Heart left ventricle (tissue), 16 donors: Measurements from ENCODE around the gene IQGAP2. TPM values are rescaled to one million over a fixed set of nuclear protein-coding genes. Genes with fewer than 3 reads are reported as not detected.

Source experiments
- ATAC-seq, 4 donors: fragments of 200-7000 bp; cut with Tn5 transposase; one replicate each; pipeline ENCODE4 v1.9.1; 2020 to 2022; ENCODE audit warnings: moderate library complexity in 4 of 4, mild to moderate bottlenecking in 3 of 4, moderate number of reproducible peaks in 1 of 4
- DNase-seq, 5 donors: peaks; one replicate each; pipeline ENCODE4 v3.0.0-alpha.2; 2020
- H3K27ac ChIP-seq, 12 donors: fragments of 200-600 bp; sonication (generic) in 4 of 12; one replicate each; pipeline versions ENCODE4 v1.5.0 to v1.8.0; 2016 to 2022; ENCODE audit warnings: mild to moderate bottlenecking in 2 of 12
- H3K27me3 ChIP-seq, 9 donors: fragments of 200-600 bp; sonication (generic) in 2 of 9; one replicate each; pipeline versions ENCODE4 v1.5.1 to v1.8.0; 2016 to 2022; ENCODE audit warnings: mild to moderate bottlenecking in 3 of 9
- H3K36me3 ChIP-seq, 9 donors: fragments of 200-600 bp; sonication (generic) in 2 of 9; one replicate each; pipeline versions ENCODE4 v1.5.0 to v1.8.0; 2018 to 2022; ENCODE audit warnings: mild to moderate bottlenecking in 2 of 9
- H3K4me1 ChIP-seq, 12 donors: fragments of 200-600 bp; sonication (generic) in 4 of 12; one replicate each; pipeline versions ENCODE4 v1.5.0 to v1.8.0; 2016 to 2022; ENCODE audit warnings: mild to moderate bottlenecking in 3 of 12
- H3K4me3 ChIP-seq, 12 donors: fragments of 200-600 bp; sonication (generic) in 4 of 12; one replicate each; pipeline versions ENCODE4 v1.5.0 to v1.8.0; 2017 to 2022; ENCODE audit warnings: mild to moderate bottlenecking in 9 of 12, moderate library complexity in 4 of 12
- H3K9me3 ChIP-seq, 12 donors: fragments of 200-600 bp; sonication (generic) in 4 of 12; one replicate each; pipeline versions ENCODE4 v1.5.0 to v1.8.0; 2016 to 2022; ENCODE audit warnings: mild to moderate bottlenecking in 1 of 12
- POLR2A ChIP-seq, 2 donors: fragments of 450-650 bp; IDR thresholded peaks; one replicate each; pipeline ENCODE4 v1.6.1; 2017; ENCODE audit warnings: antibody characterized with exemption in 2 of 2, mild to moderate bottlenecking in 2 of 2, moderate library complexity in 2 of 2
- WGBS, 4 donors: extraction: QIAGEN DNeasy Blood & Tissue Kit in 2 of 4; methylation state at CpG; one replicate each; pipeline versions ENCODE4 v1.1.5 to v1.1.7; 2013 to 2018; 5-methylcytosine and 5-hydroxymethylcytosine counted together
- intact Hi-C, 10 donors: fragments of 100-400 bp; cut with DNase I; formaldehyde crosslinking; loops; one replicate each; pipeline versions ENCODE4 v1.11.1 to v1.14.2; 2022
- polyA plus RNA-seq, 2 donors: library from polyadenylated mRNA; stranded (reverse); fragments of 200-250 nt; gene quantifications; one replicate each; pipeline ENCODE4 v1.2.3, GENCODE V29; 2013
- total RNA-seq, 9 donors: library from RNA; depleted of rRNA in 2 of 9; stranded (reverse); fragments of >200 nt in 2 of 9; fragmentation: NEBNext Ultra II Directional in 3 of 9; extraction: Animal tissue kit (Norgen Biotek cat#: 25700) in 3 of 9; gene quantifications; one replicate each; pipeline versions ENCODE4 v1.1.0 to v1.2.4, GENCODE V29; 2016 to 2023
- TF ChIP-seq, protein P1 (sequence below), 12 donors: fragments of 200-600 bp; sonication (generic) in 4 of 12; IDR thresholded peaks; one replicate each; pipeline versions ENCODE4 v1.5.0 to v1.8.0; 2018 to 2022; ENCODE audit warnings: antibody characterized with exemption in 12 of 12, mild to moderate bottlenecking in 5 of 12
- donor health status: ischemic (EF 13 %, LVEDD 7.1; RV severe dilation, severe dysfunction).
- donor health status: healthy with polysubstance abuse.
- donor health status: DM: no; HTN: yes; CAD: no.
- donor health status: DM: no; HTN: no; CAD: no.
- donor health status: ischemic (EF 25% LVEDD 6.9; RV normal size, moderate dysfunction).
- donor health status: ischemic (EF 25% LVEDD 5.7; RV mildly dilated, moderate dysfunction).
- donor health status: healthy.
- donor health status: DM: yes; HTN: yes; CAD: no.
- donor health status: ischemic (EF 35%, LVEDD 5.7; RV mildly dilated, moderate dysfunction).
- donor health status: nonischemic (EF 11% LVEDD 7.7; RV severe dilation, severe dysfunction).
- donor health status: DM: yes; HTN: yes; CAD: no.
- donor health status: PGD.
- donor health status: ischemic (EF 29% LVEDD 5.4; RV normal size, mild dysfunction).
- donor health status: nonischemic (EF 23%, LVEDD 6.1; RV moderate dilation, normal function).

IQGAP2 gene
- total and polyA plus RNA-seq, 11 donors: 1.7 to 35.4 (median 6.1) TPM

DNA sequence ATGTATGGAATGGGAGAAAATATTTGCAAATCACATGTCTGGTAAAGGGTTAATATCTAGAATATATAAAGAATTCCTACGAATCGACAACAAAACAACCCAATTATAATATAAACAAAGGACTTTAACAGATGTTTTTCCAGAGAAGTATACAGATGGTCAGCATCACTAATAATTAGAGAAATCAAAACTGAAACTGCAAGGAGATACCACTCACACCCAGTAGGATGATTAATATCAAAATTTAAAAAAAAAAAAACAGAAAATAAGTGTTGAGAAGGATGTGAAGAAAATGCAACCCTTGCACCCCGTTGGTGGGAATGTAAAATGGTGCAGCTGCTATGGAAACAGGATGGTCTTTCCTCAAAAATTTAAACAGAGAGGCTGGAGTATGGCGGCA is 278.2 kb downstream of the IQGAP2 start:
- H3K4me1 ChIP-seq: peaks cover 0 to 43% (median 9%) of the 10 kb centered on the region in 12 donors
- H3K27me3 ChIP-seq: no peaks in the 10 kb centered on the region
- H3K36me3 ChIP-seq: peaks cover 0 to 34% (median 0%) of the 10 kb centered on the region in 9 donors
- intact Hi-C loops: loop anchor here in 1 of 10 donors (5.0 kb wide), 1 partner anchor 36 kb away; the partner anchor contains the start of gene F2R
- H3K27ac ChIP-seq: peak overlapping the region in 7 of 12 donors; percentile 28 to 61 (median 44)
- no peak for TF ChIP-seq POLR2A (IDR thresholded peaks at IDR 0.05)
- TF ChIP-seq, protein P1, sequence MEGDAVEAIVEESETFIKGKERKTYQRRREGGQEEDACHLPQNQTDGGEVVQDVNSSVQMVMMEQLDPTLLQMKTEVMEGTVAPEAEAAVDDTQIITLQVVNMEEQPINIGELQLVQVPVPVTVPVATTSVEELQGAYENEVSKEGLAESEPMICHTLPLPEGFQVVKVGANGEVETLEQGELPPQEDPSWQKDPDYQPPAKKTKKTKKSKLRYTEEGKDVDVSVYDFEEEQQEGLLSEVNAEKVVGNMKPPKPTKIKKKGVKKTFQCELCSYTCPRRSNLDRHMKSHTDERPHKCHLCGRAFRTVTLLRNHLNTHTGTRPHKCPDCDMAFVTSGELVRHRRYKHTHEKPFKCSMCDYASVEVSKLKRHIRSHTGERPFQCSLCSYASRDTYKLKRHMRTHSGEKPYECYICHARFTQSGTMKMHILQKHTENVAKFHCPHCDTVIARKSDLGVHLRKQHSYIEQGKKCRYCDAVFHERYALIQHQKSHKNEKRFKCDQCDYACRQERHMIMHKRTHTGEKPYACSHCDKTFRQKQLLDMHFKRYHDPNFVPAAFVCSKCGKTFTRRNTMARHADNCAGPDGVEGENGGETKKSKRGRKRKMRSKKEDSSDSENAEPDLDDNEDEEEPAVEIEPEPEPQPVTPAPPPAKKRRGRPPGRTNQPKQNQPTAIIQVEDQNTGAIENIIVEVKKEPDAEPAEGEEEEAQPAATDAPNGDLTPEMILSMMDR (IDR thresholded peaks at IDR 0.05): no peak
- H3K9me3 ChIP-seq: no peaks in the 10 kb centered on the region
- ATAC-seq: no peak
- no peak overlapping the region for H3K4me3 ChIP-seq
- WGBS, 4 donors: 48 to 66% (median 55%) methylated on average over 4 of the region's 4 CpGs
- no peak for DNase-seq

DNA sequence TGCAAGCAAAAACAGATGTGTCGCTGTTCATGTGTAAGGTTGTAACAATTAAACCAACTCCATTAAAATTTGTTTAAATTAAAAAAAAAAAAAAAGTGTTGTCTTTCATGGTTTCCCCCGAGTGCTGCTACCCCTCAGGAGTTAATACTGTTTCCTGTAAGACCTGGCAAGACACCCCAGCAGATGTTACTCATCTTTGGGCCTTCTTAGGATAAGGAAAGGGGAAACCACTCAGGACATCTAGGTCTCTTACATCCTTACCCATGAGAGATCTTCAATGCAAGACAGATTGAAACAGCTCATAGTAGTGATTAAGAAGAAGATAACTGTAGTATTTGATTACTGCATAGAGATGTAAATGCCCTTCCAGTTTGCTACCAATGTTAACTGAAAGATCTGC is 279.3 kb downstream of the IQGAP2 start:
- peak in 1 of 5 donors; percentile 23 for DNase-seq
- H3K27ac ChIP-seq: peak overlapping the region in 8 of 12 donors; percentile 20 to 61 (median 50)
- no peak overlapping the region for H3K4me3 ChIP-seq
- TF ChIP-seq POLR2A (IDR thresholded peaks at IDR 0.05): no peak
- TF ChIP-seq, protein P1 (IDR thresholded peaks at IDR 0.05): no peak
- WGBS, 4 donors: 47 to 59% (median 55%) methylated on average over 2 of the region's 2 CpGs
- intact Hi-C loops: loop anchor here in 1 of 10 donors (5.0 kb wide), 1 partner anchor 35 kb away; the partner anchor contains the start of gene F2R
- H3K27me3 ChIP-seq: no peaks in the 10 kb centered on the region
- H3K9me3 ChIP-seq: no peaks in the 10 kb centered on the region
- H3K36me3 ChIP-seq: peaks cover 0 to 23% (median 0%) of the 10 kb centered on the region in 9 donors
- peaks cover 0 to 43% (median 9%) of the 10 kb centered on the region in 12 donors for H3K4me1 ChIP-seq
- ATAC-seq: peak in 3 of 4 donors; percentile 54 to 78 (median 71)

DNA sequence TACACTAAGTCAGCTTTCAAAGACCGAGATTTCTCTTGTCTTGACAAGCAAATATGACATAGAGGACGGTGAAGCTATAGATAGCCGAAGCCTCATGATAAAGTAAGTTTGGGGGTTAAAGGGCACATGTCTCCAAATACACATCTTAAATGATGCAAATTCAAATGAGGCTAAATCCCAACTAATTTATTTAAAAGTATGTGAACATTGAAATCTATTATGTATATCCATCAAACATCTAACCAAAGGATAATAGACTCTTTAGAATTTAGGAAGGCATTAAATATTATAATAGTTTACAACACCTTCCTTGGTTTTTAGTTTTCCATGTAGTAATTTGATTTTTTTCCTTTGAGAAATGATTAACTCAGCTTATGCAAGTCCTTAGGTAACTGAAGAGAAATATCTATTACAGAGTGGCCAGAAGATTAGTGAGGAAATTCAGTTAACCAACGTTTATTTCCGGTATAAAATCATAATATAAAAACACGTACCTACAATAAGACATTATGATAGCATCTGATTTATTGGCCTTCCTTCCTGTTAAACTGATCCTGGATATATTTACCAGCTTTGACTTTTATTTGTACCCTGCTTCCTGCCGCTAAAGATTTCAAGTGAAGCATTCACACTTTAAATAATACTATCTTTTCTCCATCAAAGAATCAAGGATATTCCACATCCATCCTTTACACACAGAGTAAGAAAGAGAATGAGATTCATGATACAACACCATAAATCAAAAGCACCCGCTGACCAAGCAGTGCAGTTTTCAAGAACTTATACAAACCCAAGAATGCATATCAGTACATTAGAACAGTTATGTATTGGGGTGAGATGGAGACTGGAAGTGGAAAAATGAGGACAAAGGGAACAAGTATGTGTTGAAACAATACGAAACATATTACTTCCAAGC is 281.0 kb downstream of the IQGAP2 start:
- WGBS, 4 donors: 66 to 69% (median 68%) methylated on average over 9 of the region's 9 CpGs
- Histone ChIP-seq H3K27me3 (no peaks in the 10 kb centered on the region), H3K36me3 (peaks cover 0 to 16% (median 0%) of the 10 kb centered on the region in 9 donors), H3K4me3 (no peak overlapping the region), H3K9me3 (no peaks in the 10 kb centered on the region), H3K4me1 (peaks cover 0 to 33% (median 2%) of the 10 kb centered on the region in 12 donors), H3K27ac (peak overlapping the region in 4 of 12 donors; percentile 5 to 37 (median 20))
- DNase-seq: no peak
- TF ChIP-seq, protein P1 (IDR thresholded peaks at IDR 0.05): no peak
- TF ChIP-seq POLR2A (IDR thresholded peaks at IDR 0.05): no peak
- intact Hi-C loops: loop anchor here in 1 of 10 donors (5.0 kb wide), 1 partner anchor 33 kb away; the partner anchor contains the start of gene F2R
- no peak for ATAC-seq
